GM18517 (cell line): ENCODE data around the gene CDH23.
"Not testable (repeated sequence)": the region's sequence is repeated elsewhere in the genome, so short reads cannot be mapped to it uniquely, and the experiment has no call there.

Experiments used
- ATAC-seq: cut with Tn5 transposase; IDR thresholded peaks from one replicate; pipeline ENCODE4 v1.9.1; 2021; ENCODE audit warnings: mild to moderate bottlenecking, moderate library complexity; ENCODE audit not compliant: unreplicated experiment

CDH23 gene

DNA sequence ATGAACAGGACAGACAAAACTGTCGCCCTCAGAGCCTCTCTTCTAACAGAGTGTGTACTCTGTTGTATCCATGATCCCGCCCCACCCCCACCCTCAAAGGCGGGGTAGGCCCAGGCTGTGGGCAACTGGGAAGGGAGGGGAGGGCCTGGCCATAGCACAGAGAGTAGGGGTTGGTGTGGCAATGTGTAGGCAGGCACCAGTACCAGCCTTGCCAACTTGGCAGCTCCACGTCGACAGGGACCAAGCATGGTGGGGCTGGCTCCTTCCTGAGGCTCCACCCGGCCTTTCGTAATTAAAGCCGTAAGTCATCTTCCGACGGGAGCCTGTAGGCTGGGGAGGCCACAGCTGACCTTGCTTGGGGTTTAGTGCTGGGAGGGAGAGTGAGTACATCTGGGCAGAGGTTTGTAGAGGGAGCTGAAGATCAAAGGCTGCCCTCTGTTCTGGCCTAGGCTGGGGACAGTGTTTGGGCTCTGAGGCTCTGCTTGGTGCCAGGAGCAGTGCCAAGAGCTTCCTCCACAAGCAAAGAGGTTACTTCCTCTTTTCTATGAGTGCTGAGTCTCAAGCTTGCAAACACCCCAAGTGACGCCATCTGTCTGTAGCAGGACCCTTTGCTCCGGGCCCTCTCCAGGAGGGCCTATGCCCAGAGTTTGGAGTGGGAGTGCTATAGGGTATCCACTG lies 201.2 kb downstream of the CDH23 start:
- ATAC-seq: no peak

DNA sequence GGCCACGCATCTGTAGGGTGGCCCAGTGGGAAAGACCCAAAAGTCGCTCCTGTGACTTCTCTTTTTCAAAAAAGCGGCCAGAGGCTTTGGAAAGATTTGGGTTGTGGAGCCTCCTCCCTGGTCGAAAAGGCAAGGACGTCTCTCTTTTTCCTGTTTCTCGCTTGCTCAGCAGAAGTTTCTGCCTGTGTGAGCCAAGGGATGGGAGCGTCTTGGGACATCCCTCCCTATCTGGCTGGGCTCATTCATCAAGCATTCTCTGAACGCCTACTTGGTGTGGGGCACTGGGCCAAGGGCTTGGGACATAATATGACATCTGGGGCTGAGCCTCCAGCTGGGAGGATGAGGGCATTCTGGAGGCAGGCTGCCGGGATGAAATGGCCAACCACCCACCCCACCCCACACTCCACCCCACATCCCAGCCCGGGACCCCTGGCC lies 201.9 kb downstream of the CDH23 start:
- ATAC-seq: no peak

DNA sequence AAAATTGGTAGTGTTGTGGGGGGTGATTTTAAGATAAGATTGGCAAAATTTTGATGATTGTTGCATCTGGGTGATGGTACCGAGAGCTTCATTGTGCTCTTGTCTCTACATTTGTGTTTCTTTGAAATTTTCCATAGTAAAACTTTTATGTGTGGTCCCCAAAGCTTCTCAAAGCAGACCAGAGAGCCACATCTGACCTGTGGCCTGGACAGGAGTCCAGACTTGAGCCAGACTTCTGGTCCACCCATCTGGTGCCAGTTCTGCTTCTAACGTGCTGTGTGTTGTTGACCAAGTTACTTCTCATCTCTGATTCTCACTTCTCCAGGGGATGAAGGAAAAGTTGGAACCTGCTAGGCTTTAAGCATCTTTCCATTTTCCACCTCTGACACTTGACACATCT lies 202.8 kb downstream of the CDH23 start:
- ATAC-seq: no peak

DNA sequence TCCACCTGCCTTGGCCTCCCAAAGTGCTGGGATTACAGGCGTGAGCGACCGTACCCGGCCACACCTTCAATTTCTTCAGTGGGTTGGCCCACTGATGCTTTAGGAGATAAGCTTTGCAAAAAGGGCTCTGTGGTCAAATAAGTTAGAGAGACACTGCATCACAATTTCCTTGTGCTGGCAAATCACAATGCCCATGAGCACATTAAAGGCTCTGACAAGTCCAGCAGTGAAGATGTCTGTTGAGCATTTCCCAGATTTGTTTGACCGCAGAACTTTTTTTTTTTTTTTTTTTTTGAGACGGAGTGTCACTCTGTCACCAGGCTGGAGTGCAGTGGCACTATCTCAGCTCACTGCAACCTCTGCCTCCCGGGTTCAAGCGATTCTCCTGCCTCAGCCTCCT lies 203.5 kb downstream of the CDH23 start:
- ATAC-seq: not testable (repeated sequence)

DNA sequence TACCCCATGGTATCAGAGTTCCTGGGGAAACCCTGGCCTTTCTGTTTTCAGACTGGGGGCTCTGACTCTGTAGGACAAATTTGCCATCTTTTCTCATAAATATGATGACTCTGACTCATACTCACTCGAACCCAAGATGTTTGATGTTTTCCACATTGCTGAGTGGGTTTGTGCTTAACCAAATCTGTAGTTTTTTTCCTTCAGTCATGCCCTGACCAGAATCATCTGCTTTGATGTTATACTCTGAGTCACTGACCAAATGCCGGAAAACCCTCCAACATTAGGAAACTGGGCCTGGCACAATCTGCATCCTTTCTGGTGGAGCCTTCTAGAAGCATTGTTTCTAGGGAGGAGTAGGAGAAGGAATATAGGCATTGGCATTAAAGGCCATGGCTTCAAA lies 204.1 kb downstream of the CDH23 start:
- no peak for ATAC-seq

DNA sequence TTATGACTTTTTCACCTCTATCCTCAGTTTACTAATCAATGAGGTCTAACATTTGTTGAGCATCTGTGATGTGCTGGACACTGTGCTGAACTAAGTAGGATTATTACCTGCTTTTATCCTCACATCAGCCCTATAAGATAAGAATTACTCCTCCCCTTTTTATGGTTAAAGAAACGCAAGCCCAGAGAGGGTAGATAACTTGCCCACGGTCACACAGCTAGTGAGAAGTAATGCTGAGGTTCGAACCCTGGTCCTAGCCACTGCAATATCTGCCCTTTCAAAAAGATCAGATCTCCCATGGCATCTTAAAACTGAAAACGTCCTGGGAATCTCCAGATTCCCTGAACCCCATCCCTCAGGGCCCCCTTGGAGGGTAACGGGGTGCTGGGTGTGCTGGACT lies 204.6 kb downstream of the CDH23 start:
- ATAC-seq: no peak

DNA sequence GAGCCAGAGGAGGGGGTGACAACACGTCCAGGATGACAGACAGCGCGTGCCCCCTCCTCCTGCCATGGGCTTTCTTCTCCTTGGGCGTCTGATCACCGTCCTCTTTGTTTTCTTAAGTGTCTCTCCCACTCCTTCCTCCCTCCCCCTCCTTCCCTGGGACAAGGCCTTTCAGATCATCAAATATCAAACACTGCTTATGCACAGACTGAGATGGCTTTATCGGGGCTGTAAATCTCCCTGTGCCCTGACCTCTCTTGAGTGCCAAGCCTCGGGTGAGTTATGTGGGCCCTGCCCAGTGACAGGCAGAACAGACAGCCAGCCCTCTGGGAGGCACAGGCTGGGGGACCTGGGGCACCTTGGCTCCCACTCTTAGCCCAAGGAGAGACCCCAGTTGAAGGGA lies 206.4 kb downstream of the CDH23 start:
- ATAC-seq: no peak

DNA sequence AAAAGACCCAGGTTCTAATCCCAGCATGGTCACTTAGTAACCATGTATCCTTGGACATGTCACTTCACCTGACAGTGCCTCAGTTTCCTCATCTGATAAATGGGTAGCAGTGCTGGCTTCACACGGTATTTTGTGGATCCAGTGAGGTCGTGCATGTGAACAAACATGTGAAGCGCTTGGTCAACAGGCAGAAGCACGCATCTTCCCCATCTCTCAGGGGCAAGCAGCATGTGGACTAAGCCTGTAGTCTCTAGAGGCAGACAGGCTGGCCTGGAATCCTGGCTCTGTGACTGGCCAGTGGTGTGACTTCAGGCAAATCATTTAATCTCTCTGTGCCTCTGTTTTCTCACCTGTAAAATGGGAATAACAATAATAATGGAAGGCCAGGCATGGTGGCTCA lies 207.0 kb downstream of the CDH23 start:
- ATAC-seq: no peak

DNA sequence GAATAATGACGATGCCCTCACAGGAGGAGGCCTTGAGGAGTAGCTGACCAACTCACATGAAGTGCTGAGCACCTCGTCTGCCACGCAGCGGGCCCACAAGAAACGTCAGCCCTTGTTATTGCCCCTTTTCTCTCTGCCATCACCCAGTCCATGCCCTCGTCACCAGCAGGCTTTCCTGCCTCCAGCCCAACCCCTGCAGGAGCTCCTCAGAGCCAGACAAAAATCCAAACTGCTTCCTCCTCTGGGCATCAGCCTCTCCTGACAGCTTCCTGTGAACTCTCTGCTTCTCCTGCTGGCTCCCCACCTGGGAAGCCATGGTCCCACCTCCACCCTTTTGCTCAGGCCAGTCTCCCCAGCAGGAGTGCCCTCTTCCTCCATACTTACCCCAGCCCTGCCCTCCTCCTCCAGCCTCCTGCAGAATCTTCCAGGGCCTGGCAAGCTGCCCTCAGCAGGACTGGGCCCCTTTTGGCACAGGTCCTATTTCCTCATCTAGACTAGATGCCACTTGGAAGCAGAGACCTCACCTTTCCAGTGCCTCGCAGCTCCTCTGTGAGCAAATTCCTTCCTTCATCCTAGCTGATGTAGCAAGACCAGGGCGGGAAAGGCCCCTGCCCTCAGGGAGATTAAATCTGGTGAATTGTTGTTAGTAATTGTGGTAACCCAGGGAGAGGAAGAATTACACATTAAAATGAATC lies 207.8 kb downstream of the CDH23 start:
- ATAC-seq: no peak

DNA sequence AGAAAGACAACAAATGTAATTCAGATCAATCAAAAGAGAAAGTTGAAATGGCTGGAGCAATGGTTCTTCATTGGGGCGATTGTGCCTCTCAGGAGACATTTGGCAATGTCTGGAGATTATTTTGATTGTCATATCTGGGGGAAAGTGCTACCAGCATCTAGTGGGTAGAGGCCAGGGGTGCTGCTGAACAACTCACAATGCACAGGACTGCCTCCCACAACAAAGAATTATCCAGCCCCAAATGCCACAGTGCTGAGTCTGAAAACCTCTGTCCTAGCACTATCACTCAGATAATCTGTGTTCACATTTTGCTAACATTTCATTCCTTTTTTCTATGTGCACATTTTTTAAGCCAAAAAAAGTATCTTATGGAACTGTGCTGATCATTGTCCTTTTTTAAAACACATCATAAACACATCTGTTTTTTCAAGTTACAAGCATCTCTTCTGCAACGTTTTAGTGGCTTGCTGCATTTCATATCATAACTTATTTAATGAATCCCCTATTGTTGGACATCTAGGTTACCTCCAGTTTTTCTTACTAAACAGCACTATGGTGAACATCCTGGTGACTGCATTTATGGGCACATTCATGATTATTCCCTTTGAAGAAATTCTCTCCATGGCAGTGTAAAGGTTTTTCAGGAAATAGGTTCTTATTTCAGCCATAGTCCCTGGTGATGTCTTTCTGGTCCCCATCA lies 208.7 kb downstream of the CDH23 start:
- ATAC-seq: no peak

DNA sequence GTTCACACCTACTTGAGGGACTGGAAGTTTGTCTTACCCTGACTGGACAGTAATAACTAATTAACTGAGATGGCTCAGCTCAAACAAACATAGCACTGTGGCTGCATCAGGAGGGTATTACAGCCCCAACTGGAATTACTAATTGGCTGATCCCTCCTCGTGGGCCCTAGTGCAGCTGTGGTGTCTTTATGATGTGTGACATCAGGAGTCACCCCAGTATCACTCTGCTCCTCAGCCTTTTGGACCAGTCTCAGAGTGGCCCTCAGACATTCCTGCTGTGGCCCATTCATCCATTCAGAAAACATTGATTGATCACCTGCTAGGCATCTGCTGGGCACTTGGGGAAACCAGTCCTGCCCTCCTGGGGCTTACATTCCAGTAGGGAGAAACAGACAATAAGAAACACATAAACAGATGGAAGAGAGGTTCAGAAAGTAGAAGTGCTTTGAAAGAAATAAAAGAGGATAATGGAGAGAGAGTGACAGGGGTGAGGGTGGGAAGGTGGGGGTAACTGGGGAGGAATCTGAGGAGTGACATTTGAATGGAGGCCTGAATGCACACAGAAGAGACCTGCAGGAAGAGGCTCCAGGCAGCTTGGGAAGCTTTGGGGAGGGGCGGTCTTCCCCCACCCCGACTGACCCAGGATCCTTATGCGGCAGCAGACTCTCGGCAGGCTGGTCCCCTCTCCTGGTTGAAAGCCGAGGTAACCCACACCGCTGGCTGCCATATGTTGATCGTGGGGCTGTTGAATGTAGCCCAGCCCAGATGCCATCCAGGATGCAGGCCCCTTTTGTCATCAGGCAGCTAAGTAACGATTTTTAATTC lies 209.7 kb downstream of the CDH23 start:
- ATAC-seq: no peak

DNA sequence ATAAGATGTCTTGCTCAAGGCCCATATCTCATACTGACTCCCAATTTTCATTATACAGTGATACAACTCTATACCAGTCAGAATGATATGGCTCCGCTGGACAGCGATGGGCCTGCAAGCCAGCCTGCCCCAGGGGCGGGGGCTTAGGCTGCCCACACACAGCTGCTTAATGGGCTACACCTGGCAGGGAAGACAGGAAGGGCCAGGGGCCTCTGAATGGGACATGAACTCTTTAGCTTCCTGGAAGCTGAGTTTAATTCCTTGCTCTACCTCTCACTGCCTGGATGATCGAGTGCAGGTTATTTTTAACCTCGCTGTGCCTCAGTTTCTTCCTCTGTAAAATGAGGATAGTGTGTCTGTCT lies 210.3 kb downstream of the CDH23 start:
- no peak for ATAC-seq

DNA sequence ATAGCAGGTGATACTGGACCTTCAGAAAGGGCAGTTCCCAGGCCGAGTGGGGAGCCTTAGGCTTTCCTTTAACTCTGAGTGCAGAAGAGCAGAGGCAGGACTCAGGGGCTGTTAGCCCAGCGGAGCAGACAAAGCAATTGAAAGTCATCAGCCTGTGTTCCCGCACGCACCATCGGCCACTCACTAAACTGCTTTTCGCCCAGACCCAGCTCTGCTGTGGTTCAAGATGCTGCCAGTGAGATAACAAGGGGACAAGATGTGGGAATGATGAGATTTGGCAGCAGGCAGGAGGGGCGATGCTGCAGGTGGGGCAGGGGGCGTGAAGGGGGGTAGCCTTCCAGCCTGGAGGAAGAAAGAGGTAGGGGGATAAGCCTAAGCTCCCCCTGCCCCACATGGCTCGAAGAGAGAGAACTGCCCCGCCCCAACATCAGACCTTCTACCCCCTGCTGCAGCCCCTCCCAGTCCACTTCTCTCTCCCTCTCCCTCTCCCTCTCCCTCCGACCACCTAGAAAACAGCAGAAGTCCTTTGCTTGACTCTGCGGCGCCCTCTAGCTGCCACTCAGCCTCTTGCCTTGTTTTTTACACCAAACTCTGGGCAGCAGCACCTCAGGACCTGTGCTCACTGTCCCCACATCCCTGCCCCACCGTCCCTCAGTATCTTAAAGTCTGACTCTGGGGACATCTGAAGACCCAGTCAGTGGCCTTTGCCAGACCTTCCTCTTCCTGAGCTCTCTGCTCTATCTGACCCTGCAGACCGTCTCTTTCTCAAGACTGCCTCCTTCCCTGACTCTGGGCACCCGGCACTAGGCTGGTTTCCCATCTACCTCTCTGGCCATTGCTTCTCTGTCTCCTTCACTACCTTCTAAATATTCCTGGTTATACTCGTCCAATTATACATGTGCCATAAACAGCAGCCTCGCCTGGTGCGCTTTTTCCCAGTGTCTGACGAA lies 212.4 kb downstream of the CDH23 start:
- ATAC-seq: no peak

DNA sequence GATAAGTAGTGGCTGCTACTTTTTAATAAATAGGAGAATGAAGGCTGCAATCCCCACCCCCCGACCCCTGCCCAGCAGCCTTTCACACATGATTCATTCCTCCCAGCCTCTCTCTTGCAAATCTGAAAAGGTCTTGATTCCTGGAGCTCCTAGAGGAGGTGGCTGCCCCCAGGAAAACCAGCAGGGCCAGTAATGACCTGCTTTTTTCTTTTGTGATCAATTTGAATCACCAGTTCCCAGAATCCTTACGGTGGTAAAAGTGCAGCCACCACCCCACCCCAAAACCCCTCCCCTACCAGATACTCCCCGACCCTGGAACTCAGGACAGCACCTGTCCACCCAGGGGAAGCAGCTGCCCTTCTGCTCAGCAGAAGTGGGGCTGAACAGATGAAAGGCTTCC lies 213.9 kb downstream of the CDH23 start:
- no peak for ATAC-seq

DNA sequence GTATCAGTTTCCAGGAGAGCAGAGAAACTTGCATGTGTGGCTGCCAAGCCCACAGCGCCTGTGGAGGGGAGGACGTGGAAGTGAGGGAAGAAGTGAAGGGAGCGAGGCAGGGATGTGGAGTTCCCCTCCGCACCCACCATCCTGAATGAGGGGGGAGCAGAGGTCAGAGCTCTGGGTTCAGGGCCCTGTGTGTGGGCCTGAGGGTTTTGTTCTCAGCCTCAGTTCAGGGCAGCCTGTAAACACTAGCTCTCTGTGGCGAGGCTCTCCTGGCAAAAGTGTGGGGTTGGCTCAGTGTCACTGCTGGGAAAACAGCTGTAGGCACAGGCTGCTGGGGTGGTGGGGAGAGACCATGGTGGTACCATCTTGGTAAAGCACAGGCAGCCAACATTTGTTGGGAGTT lies 214.4 kb downstream of the CDH23 start:
- ATAC-seq: no peak

DNA sequence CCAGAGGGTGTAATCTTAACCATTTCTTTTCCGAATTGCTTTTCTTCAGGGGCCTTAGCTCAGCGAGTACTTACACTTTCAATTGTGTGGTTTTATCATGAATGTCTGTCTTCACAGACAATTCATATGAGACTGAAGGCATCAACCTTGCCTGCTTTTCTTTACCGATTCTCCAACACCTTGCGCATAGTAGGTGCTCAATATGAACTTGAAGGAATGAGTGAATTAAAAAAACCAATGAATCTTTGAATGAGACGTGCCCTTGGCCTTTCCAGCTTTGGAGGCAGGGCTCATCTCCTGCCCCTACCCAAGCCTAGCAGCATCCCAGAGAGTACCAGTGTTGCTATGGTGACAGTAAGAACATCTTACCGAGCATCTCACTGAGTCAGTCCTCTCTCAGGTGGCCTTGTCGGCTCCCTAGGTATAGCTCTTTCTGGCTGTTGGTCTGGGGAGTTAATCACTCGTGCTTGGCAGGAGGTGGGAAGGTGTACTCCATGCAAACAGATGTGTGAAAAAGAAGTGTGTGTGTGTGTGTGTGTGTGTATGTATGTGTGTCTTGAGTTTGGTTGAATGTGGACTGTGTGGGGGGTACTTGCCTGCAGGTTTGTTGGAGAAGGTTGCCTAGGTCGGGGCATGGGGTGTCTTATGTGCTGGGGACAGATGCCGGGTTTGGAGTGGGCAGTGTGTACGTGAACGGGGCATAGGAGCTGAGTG lies 215.1 kb downstream of the CDH23 start:
- ATAC-seq: no peak

DNA sequence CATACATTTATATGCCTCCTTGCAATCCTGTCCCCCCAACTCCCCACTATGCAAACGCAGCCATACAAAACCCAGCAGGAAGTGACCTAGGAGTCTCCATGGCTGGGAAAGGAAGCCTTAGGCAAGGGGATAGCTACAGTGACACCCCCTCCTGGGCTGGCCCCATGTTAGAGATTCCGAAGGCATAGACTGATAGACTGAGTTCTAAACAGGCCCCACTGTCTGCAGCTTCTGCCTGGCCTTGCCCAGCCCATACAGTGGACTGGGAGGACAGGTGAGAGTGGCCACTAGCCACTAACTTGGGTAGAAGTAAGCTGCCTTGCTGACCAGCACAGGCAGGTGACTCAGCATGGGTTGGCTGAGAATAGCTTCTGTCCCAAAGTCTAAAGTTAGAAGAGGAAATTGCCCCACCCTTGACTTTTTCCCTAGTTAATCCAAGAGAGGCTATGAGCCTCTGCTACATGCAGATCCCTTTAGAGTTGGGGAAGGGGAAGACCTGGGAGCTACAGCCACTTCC lies 216.6 kb downstream of the CDH23 start:
- no peak for ATAC-seq

DNA sequence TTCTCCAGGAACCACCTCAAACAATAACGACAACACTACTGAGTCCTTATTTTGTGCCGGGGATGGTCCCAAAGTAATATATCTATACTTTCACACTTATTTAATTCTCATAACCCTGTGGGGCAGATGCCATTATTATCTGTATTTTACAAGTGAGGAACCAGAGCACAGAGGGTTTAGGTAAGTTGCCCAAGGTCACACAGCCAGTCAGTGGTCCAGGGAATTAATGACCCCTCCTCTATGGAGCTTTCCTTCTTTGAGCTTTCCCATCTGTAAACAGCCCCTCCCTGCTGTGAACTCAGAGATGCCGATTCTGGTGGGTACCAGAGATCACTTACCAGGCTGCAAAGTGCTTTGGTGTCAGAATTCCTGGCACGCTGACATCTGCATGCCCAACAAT lies 217.2 kb downstream of the CDH23 start:
- ATAC-seq: no peak

DNA sequence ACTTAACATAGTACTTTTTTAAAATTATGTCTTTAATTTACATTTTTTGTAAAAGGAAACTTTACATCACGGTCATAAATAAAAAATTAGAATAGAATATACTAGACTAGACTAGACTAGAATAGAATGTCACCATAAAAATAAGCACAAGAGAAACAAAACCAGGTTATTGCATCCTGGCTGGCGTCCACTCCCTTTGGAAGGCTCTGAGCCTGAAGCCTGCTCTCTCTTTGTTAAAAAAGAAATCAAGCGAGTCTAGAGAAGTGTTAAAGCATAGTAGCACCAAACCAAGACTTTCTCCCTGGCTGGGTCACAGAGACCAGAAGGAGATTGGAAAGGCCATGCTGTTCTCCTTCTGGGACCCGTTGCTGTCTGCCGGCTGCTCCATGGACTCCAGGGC lies 218.2 kb downstream of the CDH23 start:
- ATAC-seq: no peak
